Loucy (cell line): ENCODE results near the gene TCP10L.

ENCODE experiments used
- H2AFZ ChIP-seq: fragments of 200-600 bp; sonication (generic); 2 replicates; pipeline ENCODE4 v1.6.0; 2016; ENCODE audit warnings: antibody characterized with exemption, mild to moderate bottlenecking, low read length, moderate library complexity
- H3F3A ChIP-seq: fragments of 200-600 bp; 2 replicates; pipeline ENCODE4 v1.6.0; 2016; ENCODE audit warnings: antibody characterized with exemption, low read depth, mild to moderate bottlenecking
- H3K27me3 ChIP-seq: fragments of 200-600 bp; sonication (generic); 2 replicates; pipeline ENCODE4 v1.6.1; 2014; ENCODE audit warnings: low read length, mild to moderate bottlenecking; ENCODE audit not compliant: insufficient read depth, poor library complexity, severe bottlenecking
- H3K36me3 ChIP-seq: fragments of 200-600 bp; sonication (generic); 2 replicates; pipeline ENCODE4 v1.6.1; 2016; ENCODE audit warnings: low read length; ENCODE audit not compliant: insufficient read depth
- H3K4me1 ChIP-seq: fragments of 200-600 bp; sonication (generic); 2 replicates; pipeline ENCODE4 v1.5.1; 2014; ENCODE audit warnings: low read length, mild to moderate bottlenecking; ENCODE audit not compliant: insufficient read depth, poor library complexity, severe bottlenecking
- H3K4me2 ChIP-seq: fragments of 200-600 bp; sonication (generic); 2 replicates; pipeline ENCODE4 v1.6.0; 2014; ENCODE audit warnings: antibody characterized with exemption, low read length, low read depth, mild to moderate bottlenecking; ENCODE audit not compliant: poor library complexity, severe bottlenecking
- H3K4me3 ChIP-seq: fragments of 200-600 bp; sonication (generic); 2 replicates; pipeline ENCODE4 v1.5.1; 2014; ENCODE audit warnings: low read length, mild to moderate bottlenecking, mixed read lengths; ENCODE audit not compliant: poor library complexity, severe bottlenecking
- H3K79me2 ChIP-seq: fragments of 200-600 bp; sonication (generic); 2 replicates; pipeline ENCODE4 v1.6.1; 2014; ENCODE audit warnings: low read length; ENCODE audit not compliant: insufficient read depth
- H3K9ac ChIP-seq: fragments of 200-600 bp; sonication (generic); 2 replicates; pipeline ENCODE4 v1.6.0; 2014; ENCODE audit warnings: mild to moderate bottlenecking, low read depth, low read length, moderate library complexity; ENCODE audit not compliant: poor library complexity, severe bottlenecking
- H3K9me2 ChIP-seq: fragments of 200-600 bp; sonication (generic); replicated peaks from 2 replicates; pipeline ENCODE4 v1.6.1; 2016; ENCODE audit warnings: low read depth, low read length, mixed read lengths
- H3K9me3 ChIP-seq: fragments of 200-600 bp; sonication (generic); 2 replicates; pipeline ENCODE4 v1.6.1; 2014; ENCODE audit warnings: mild to moderate bottlenecking, antibody characterized with exemption, low read length, low read depth; ENCODE audit not compliant: insufficient read depth
- H4K20me1 ChIP-seq: fragments of 200-600 bp; sonication (generic); 2 replicates; pipeline ENCODE4 v1.6.0; 2014; ENCODE audit warnings: antibody characterized with exemption, low read length, mild to moderate bottlenecking; ENCODE audit not compliant: insufficient read depth, poor library complexity, severe bottlenecking
- CTCF ChIP-seq: fragments of 200-600 bp; sonication (generic); conservative IDR thresholded peaks from 2 replicates; pipeline ENCODE4 v1.5.1; 2014; ENCODE audit warnings: mild to moderate bottlenecking, antibody characterized with exemption, low read length
- EZH2phosphoT487 ChIP-seq: fragments of 200-600 bp; IDR thresholded peaks from 2 replicates; pipeline ENCODE4 v1.6.1; 2018; ENCODE audit warnings: antibody characterized with exemption, mild to moderate bottlenecking, moderate library complexity, borderline replicate concordance

Gene TCP10L

GRCh38 chr21:32572574-32573420, 12.5 kb downstream of the TCP10L start:
- H3K27me3 ChIP-seq: peaks cover 5% of the 10 kb centered on the region
- no peak overlapping the region for H2AFZ ChIP-seq
- H3K9ac ChIP-seq: no peak overlapping the region
- H3K4me2 ChIP-seq: no peak overlapping the region
- no peaks in the 10 kb centered on the region for H3K36me3 ChIP-seq
- no peaks in the 10 kb centered on the region for H3K79me2 ChIP-seq
- no peaks in the 10 kb centered on the region for H3K9me3 ChIP-seq
- no peak overlapping the region for H3K4me3 ChIP-seq
- peaks cover 5% of the 10 kb centered on the region for H3K4me1 ChIP-seq
- TF ChIP-seq CTCF: no peak
- TF ChIP-seq EZH2phosphoT487: no peak
- H3K9me2 ChIP-seq: no peaks in the 10 kb centered on the region
- H3F3A ChIP-seq: no peaks in the 10 kb centered on the region
- no peaks in the 10 kb centered on the region for H4K20me1 ChIP-seq

- peaks cover 5% of the 10 kb centered on the region for H3K4me1 ChIP-seq
- no peaks in the 10 kb centered on the region for H3K36me3 ChIP-seq
- H3K79me2 ChIP-seq: no peaks in the 10 kb centered on the region
- H3K4me3 ChIP-seq: no peak overlapping the region
- H3F3A ChIP-seq: no peaks in the 10 kb centered on the region
- H3K9me3 ChIP-seq: no peaks in the 10 kb centered on the region
- H2AFZ ChIP-seq: no peak overlapping the region
- H3K9me2 ChIP-seq: no peaks in the 10 kb centered on the region
- no peak overlapping the region for H3K9ac ChIP-seq
- H4K20me1 ChIP-seq: no peaks in the 10 kb centered on the region
- H3K27me3 ChIP-seq: peaks cover 5% of the 10 kb centered on the region
- no peak for TF ChIP-seq CTCF
- no peak for TF ChIP-seq EZH2phosphoT487
- no peak overlapping the region for H3K4me2 ChIP-seq
Measured at GRCh38 chr21:32570456-32570855, 14.9 kb downstream of the TCP10L start.

- Histone ChIP-seq H3K27me3 (peaks cover 5% of the 10 kb centered on the region), H3K79me2 (no peaks in the 10 kb centered on the region), H2AFZ (peak overlapping the region; percentile 97), H3K9me3 (no peaks in the 10 kb centered on the region), H3K4me1 (peaks cover 5% of the 10 kb centered on the region), H3K36me3 (no peaks in the 10 kb centered on the region), H3K9ac (peak overlapping the region; percentile 18), H3K4me2 (peak overlapping the region; percentile 89), H4K20me1 (no peaks in the 10 kb centered on the region), H3F3A (no peaks in the 10 kb centered on the region), H3K4me3 (peak overlapping the region; percentile 74), H3K9me2 (no peaks in the 10 kb centered on the region)
- TF ChIP-seq EZH2phosphoT487 (no peak), CTCF (peak; percentile 88)
Measured at GRCh38 chr21:32569261-32570230, 15.8 kb downstream of the TCP10L start.
